Activated gamma-delta T cell treated with anti-CD3 and anti-CD28 coated beads, Interleukin-2, amount 50 U/mL, for 16 hours (primary cell): Measurements from ENCODE around the gene CDK2.

Experiments used
- DNase-seq: peaks from one replicate; pipeline ENCODE4 v3.0.0-alpha.2; 2020; ENCODE audit warnings: low read depth

CDK2 gene

GRCh38 chr12:56014205-56014604 is 47.6 kb downstream of the CDK2 start:
- no peak for DNase-seq

GRCh38 chr12:56017181-56017580 is 50.6 kb downstream of the CDK2 start:
- no peak for DNase-seq

- no peak for DNase-seq
Measured at GRCh38 chr12:56018356-56018755, 51.7 kb downstream of the CDK2 start.

GRCh38 chr12:56020423-56021184 is 54.0 kb downstream of the CDK2 start, which contains the start of gene IKZF4:
Gene IKZF4, plus strand, starts transcription at chr12:56021043. Its CDS starts 451 bp downstream, at chr12:56021494.
- DNase-seq: no peak

GRCh38 chr12:56021889-56022497 is 55.4 kb downstream of the CDK2 start:
- DNase-seq: no peak
